NCI-H187 (cell line): ENCODE data around the gene COL1A1.

ENCODE experiments used
- DNase-seq, 2 experiments: peaks; one replicate each; lab custom pipeline; 2025; lab: John Stamatoyannopoulos, UW

Gene COL1A1

DNA sequence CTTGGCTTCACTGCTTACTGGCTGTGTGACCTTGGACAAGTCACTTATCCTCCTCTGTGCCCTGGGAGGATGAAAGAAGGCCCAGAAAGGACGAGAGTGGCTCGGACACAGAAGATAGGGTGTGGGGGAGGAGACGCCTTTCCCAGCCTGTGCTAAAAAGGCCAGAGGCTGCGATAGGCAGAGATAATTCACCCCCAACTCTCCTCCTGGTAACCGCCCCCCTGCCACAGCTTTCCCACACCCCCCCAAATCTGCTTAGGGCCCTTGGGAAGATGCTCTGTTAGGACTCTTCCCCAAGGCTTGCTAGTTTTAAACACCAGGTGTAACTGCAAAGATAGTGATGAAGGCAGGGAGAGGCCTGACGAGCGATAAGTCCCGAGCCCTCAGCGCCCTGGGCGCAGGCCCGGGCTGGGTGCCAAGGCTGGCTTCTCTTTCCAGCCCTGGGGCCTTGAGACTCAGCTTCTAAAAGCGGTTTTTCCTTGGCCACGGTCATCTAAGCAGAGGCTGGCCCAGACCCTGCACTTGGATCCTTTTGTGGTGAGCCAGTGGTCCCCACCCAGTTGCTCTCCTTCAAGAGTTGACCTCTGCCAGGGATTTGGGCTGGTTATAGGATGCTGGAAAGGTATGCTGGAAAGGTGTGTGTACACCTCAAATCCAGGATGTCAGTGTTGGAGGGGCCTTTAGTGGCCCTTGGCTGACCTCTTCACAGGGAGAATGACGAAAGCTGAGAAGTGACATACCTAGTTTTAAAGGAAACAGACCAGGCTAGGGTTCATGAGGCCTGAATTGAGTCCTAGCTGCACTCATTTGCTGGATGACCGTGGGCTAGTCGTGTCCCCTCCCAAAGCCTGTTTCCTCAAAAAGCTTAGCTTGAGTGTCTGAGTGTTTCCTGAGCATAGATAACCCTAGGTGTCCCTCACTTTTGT, 47.5 kb downstream of the COL1A1 start:
- DNase-seq = no peak

DNA sequence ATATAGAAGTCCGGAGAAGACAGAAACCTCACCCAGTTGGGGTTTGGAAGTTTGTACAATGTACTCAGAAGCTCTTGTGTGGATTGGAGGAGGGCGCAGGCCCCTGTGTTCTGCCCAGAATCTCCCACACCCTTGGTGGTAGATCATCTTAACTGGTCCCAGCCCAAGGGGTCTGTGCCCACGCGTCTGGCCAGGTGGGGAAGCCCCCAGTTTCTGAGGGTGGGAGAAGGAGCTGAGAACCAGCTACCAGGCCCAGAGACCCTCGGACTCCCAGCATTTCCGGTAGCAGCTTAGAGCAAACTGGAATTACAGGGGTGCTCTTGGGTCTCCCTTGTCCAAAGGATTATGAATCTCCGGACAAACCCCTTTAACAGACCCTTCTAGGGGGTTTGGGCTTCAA, 48.7 kb downstream of the COL1A1 start:
- DNase-seq = no peak

DNA sequence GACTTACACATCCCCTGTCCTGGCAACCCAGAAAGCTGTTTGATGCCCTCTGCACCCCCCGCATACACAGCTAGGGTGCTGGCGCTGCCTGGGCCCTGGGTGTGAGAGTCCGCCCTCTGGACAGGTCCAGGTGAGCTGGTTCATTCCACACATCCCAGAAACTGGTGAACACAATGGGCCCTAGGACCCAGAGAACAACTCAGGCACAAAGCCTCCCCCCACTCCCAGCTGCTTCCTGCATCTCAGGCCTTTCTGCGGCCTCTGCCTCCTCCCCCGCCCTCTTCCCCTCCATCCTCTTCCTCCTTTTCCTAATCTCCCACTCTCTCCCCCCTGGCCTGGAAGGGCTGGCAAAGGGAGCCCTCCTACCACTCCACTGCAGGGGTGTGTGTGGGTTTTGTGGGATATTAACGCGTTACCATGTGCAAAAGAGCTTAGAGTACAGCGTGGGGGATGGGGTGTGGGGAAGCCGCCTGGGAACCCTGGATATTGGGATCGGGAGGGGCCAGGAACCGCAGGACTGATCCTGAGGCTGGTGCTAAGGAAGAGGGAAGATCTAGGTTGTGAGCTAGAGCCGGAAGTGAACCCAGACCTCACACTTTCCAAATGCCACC, 49.4 kb downstream of the COL1A1 start:
- peak; percentile 58 to 70 for DNase-seq

DNA sequence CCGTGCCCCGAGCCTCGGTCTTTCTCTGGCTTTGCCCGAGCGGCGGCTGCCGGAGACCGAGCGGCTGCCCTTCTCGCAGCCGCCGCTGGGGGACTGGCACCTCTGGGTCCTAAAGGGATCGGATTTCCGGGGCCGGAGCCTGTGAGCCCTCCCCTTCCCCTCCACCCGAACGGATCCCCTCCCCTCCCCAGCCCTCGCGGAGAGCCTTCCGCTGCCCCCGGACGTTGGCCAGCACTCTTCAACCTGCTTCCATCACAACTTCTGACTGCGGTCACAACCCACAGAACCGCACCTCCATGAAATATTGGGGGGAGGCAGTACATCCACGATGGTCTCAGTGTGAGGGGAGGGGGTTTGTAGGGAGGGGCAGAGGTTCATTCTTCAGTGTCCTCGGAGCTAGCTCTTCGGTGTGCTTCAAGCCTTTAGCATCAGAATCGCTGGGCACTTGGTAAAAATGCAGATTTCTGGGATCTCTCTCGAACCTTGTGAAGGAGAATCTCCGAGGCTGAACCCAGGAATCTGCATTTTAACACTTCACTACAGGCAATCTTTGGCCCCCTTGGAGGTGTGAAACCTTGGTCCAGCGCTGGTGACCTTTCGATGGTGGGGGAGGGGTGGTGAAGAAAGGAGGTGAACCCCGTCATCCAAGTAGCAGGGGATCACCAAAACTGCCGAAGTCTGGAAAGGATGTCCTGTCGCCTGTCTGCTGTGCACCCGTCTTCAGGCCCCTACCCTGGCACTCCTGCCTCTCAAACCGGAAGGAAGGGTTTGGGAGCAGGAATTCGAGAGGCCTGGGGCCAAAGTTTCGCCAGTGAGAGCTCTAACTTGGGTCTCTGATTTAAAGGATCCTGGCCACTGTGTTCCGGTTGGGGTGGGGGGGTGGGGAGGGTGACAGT, 50.1 kb downstream of the COL1A1 start:
- DNase-seq = peak; percentile 66 to 82

DNA sequence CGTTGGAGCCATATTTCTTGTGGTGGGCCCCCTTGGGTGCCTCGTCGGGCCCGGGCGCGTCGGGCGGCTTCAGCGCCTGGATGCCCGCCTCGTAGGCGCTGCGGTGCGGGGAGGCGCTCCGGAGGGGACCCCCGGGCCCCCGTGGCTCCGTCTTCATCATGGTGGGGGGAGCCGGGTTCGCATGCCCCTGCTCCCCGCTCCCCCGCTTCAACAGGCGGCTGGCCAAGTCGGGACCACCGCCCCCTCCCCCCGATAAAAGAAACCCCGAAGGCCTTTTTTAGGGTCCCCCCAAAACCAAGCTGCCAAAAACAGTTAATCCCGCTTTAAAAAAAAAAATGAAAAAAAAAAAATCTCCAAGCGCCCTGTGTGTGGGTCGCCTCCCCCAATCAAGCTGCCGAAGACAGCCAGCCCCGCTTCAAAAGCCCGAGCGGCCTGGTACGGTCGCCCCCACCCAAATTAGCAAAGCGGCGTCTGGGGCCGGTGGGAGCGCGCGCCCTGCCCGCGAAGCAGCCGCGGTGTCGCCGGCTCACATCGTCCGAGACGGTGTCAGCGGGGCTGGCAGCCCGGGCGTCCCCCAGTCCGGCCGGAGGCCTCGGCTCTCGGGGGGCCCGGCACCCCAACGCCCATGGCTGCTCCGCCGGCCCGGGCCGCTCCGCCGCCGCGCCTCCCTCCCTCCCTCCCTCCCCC, 50.9 kb downstream of the COL1A1 start, which contains the start of gene PPP1R9B:
Gene PPP1R9B (minus strand): TSS at position 324 of the 687 bp plus-strand sequence. CDS start 164 bp downstream, at position 160.
- no peak for DNase-seq

DNA sequence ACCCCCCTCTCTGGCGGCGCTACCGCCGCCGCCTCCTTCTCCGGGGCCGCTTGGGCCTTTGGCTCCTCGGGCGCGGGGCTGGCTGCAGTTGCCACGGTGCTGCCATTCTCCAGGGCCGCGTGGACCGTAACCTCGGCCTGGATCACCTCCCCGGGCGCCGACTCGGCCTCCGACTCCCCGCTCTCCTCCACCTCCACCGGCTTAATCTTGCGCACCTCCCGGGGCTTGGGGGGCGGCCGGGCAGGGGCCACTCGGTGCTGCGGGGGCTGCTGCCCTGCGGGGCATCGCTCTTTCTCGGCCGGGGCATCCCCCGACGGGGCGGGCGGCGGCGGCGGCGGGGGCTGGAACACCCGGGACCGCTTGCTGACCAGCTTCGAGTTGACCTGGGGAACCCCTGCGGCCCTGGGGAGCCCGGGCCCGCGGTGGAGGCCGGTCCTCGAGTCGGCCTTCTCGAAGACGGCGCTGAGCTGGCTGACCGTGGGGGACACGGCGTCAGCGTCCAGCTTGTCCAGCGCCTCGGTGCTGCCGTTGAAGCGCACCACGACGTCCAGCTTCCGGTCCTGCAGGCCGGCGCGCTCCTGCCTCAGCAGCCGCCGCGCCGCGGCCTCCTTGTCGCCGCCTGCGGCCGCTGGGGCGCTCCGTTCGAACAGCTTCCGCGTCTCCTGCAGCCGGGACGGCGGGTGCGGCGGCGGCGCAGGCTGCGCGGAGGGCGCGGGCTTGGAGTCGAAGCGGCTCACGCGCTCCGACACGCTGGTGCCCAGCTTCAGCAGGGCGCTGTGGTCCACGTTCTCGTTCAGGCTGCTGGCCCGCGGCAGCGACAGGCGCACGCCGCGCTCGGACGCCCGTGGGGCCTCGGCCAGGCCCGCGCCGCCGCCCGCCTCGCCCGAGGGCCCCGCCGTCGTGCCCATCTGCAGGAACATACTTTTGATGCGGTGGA, 51.7 kb downstream of the COL1A1 start:
- DNase-seq = no peak

DNA sequence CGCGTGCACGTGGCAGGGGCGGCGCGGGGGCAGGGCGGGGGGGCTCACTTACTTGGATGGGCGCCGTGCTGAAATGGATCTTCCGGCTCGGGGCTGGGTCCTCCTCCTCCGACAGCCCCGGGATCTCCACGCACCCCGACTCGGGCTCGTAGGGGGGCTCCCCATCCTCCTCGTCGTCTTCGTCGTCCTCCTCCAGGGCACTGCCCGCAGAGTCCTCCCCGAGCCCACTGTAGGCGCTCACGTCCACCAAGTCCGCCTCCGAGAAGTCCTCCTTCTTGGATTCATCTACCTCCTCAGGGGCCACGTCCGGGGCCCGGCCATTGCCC, 52.4 kb downstream of the COL1A1 start:
- DNase-seq = no peak

DNA sequence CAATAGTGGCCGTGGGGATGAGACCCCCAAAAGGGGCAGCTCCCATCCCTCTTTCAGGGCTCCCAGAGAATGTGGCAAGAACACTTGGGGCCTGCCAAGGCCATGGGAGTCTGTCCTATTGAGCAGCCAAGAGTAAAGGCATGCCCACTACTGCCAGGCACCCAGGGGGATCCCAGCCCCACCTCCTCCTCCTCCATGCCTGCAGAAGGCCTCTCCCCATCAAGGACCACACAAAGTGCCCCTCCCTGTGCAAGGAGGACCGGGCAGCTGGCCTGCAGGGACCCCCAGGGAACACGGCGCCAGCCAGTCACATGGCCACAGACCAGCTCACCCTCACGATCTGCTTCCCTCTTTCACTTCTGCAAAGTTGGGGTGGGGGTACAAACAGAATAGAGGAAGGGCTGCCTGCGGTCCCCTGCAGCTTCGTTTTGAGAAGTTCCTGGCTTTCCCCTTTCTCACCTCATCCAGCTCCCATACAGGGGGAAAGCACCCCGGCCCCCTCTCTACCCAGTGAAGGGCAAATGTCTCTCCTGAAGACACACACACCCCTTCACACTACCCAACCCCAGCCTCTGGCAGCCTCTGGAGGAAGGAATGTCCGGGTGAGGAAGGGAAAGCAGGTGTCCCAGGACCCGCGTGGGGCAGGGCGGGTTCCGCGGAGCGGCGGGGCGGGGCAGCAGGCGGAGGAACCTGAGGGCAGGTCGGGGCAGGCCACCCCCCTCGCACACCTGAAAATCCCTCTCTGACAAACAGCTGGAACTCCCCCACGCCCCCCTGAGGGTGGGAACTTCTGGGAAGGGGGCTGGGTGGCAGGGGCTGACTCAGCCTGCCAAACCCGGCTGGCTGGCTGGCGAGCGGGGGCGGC, 53.0 kb downstream of the COL1A1 start:
- DNase-seq = no peak

DNA sequence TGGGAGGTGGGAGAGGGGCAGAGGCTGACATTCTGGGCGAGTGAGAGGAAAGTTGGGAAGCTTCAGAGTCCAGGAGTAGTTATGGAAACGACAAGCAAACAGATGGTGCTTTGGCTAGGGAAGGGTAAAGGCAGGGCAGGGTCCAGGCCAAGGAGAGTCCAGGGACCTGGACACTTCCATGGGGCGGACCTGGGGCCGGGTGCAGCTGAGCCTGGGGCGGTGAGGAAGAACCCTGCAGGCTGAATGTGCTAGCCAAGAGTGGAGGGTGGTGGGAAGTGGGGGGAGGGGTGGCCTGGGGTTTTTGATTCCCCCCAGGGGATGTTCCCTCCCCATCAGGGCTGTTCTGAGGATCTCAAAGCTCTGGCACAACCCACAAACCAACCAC, 53.6 kb downstream of the COL1A1 start:
- no peak for DNase-seq

DNA sequence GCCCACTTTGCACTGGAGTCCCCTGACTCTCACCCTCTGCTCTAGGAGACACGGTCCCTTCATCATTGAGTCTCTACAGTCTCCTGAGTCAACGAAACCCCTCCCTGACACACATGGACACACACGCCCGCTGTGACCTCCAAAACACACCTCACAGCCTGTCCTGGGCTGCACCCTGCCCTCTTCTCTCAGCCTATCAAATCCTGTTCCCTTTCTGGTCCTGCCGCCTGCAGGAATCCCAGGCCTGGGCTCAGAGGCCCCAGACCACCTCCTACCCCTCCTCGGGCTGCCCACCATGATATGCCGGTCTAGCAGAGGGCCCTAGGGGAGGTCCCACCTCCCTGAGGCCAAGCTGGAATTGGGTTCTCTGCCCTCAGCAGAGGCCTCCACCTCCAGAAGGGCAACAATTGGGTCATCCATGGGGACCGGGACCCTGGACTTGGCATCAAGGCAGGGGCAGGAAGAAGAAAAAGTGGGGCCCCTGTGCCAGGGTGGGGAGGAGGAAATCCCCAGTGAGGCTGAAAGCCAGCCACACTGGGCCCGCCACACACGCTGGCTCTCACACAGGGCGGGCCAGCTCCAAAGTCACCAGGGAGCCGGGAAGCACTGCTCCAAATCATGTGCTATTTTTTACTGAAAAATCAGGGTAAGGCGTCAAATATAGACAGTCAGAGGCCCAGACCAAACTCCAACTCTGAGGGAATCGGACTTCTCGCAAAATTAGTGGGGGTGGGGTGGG, 54.3 kb downstream of the COL1A1 start:
- no peak for DNase-seq

DNA sequence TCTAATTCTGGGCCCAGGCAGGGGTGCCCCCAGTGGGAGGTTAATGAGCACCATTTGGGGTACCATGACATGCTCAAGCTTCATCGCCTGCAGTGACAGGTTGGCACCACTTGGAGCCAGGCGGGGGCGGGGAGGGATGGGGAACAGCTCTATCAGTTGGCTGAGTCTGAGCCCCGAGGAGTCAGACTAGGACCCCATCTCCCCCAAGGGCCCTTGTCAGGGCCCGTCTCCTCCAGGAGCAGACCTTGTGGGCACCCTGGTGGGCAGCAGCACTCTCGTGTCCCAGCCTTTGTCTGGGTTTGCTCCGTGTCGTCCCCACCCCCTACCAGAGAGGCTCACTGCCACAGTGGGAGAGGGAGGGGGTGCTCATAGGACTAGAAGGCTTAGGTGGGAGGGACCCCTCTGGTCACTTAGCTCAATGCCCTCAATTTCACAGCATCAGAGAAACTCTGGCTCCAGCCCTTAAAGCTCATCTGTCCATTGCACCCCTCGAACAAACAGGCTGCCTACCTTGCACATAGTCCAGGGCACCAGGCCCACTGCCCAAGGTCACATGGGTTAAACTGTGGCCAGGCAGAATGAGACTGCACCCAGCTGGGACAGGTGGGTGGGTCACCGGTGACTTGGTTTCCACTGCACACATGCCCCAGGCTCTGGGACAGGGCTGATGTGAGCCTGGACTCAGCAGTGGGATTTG, 55.1 kb downstream of the COL1A1 start:
- DNase-seq = no peak

DNA sequence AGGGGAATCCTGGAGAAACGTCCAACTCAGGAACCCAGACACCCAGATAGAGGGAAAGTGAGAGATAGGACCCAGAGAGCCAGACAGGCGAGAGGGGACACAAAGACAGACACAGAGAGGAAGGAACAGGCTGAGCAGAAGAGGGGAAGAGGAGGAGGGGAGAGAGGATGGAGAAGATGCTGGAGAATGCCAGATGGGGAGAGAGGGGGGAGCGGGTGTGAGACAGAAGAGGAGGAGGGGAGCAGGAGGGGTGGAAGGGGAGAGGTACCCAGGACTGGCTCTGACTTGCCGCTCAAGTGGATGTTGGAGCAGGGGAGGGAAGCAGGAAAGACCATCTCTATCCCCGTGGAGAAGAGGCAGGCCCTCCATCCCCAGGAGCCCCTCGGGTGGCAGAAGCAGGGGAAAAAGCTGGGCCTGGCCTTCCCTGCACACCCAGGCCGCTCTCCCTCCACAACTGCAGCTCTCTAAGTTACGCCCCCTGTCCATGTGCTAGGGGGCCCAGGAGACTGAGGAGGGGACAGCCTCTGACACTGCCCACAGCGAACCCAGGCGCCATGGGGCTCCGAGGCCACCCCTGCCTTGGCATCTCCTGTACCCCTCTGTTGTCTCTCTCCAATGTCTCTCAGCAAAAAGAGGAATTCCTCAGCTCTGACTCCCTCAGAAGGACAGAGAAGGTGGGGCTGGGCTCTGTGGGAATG, 55.8 kb downstream of the COL1A1 start:
- DNase-seq = no peak

DNA sequence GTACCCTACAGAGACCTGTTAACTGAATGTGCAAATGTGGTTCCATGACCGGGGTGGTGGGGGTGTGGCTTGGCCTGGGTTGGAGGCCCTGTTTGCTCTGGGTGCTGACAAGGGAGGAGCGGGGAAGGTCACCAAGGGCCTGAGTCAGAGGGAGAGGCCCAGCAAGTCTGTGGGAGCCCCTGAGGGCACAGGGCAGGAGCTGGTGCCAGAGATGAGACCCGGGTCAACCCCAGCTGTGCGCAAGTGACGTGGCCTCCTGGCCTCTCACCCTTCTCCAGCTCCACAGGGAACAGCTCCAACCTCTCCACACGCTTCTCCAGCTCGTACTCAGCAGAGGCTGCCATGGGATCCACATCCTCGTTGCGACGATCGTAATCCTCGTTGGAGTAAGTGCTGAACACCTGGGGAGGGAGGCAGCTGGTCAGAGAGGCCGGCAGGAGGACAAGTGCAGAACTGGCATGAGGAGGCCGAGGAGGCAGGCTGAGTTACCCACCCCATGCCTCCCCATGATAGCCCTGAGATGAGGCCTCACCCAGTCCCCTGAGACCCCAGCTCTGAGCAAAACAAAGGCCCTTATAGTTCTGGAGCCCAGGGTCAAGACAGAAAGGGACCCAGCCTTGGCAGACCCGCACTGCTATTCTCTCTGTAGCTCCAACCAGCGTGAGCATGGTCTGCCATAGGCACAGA, 56.4 kb downstream of the COL1A1 start:
- no peak for DNase-seq

DNA sequence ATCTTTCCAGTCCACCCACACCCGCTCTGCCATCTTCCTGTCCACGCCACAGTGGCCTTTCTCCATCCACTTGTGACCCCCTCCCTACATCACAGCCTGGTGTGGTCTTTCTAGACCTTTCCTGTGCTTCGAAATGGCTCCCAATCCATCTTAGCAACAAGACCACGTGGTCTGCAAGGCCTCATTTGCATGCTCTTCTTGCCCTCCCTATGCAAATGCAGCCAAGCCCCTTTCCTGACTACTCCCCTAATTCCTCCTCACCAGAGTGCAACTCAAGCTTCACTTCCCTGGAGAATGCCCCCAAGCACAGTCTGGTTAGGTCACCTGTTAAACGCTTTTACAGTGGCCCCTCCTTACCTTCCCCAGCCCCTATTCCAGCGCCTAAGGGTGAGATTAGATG, 57.1 kb downstream of the COL1A1 start:
- no peak for DNase-seq

DNA sequence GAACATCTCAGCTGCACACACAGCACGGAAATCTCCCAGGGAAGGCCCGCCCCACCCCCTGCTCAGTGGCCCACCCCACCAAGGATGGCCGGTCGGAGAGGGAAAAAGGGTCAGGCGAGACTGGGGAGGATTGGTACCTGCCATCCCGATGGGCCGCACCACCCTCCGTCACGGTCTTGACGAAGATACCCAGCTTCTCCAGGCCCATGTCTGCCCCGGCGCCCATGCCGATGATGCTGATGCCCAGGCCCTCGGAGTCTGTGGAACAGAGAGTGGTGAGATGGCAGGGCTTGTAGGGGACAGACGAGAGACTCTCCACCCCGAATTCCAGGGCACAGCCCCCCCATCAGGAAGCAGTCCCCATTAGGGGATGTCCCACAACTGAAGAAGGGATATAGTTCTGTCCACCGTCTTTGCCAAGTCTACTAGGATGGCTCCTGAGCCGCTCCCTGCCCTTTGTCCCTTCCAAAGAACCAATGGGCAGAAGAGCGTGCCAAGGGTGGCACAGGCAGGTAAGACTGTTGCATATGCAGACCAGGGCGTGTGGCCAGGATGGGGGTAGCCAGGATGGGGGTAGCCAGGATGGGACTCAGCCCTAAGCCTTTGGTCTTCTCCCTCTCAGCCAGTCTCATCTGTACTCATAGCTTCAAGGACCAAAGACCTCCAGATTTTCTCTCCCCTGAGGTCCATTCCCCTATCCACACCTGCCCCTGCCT, 57.8 kb downstream of the COL1A1 start:
- no peak for DNase-seq

DNA sequence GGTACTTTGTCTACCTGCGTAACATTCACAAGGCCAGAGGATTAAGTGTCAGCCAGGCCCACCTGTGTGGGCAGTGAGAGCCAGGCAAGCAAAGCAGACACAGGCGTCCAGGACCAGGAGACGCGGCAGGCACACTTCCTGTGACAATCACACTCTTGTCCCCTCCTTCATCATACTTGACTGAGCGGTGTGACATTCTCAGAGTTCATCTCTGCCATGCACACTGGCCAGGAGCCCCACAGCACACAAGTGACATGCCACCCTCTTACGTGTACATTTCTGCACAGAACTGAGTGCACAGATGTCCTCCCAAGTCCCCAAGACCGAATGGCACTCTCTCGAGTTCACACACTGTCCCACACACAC, 59.7 kb downstream of the COL1A1 start:
- DNase-seq = no peak
